Measurements from ENCODE around the gene INF2.

The INF2 gene

DNA sequence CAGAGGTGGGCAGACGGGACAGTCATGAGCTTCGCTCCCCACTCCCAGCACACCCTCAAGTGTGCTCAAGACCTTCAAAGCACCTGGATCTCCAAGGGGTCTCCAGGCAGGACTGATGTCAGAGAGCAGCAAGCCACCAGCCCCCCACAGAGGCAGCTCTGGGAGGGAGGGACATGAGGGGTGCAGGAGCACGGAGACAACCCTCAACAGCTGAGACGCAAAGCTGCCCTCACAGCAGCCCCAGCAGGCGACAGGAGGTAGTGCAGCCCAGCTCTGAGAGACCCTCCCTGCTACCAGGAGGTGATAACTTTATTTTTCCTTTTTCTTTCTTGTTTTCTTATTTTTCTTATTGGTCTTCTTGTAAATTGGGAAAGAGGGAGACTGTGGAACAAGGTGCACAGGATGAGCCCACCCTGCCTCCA lies 81.4 kb downstream of the INF2 start:
- Histone ChIP-seq H3K4me1 (ENCODE audit: insufficient read depth, low read length) (peaks cover 7% of the 10 kb centered on the region), H3K9me3 (ENCODE audit: low read length) (no peaks in the 10 kb centered on the region), H3K9ac (ENCODE audit: low read length) (no peak overlapping the region), H3K27ac (ENCODE audit: low read depth, low read length) (no peak overlapping the region), H3K36me3 (ENCODE audit: insufficient read depth, low read length) (peaks cover 17% of the 10 kb centered on the region), H3K4me3 (ENCODE audit: low read depth in 1 of 2, low read length in 2 of 2) (no peak overlapping the region), H3K27me3 (ENCODE audit: control insufficient read depth in 1 of 2, insufficient read depth in 2 of 2, low read length in 2 of 2) (no peaks in the 10 kb centered on the region)

- Histone ChIP-seq H3K9me3 (ENCODE audit: low read length) (no peaks in the 10 kb centered on the region), H3K27ac (ENCODE audit: low read depth, low read length) (no peak overlapping the region), H3K4me3 (ENCODE audit: low read depth in 1 of 2, low read length in 2 of 2) (no peak overlapping the region), H3K36me3 (ENCODE audit: insufficient read depth, low read length) (peaks cover 17% of the 10 kb centered on the region), H3K4me1 (ENCODE audit: insufficient read depth, low read length) (peaks cover 7% of the 10 kb centered on the region), H3K9ac (ENCODE audit: low read length) (no peak overlapping the region), H3K27me3 (ENCODE audit: control insufficient read depth in 1 of 2, insufficient read depth in 2 of 2, low read length in 2 of 2) (no peaks in the 10 kb centered on the region)
Measured at GRCh38 chr14:104771374-104771773, 82.0 kb downstream of the INF2 start.

Data from muscle layer of colon (tissue), 2 donors.